Cardiac muscle cell (in vitro differentiated cells and primary cell): ENCODE results near the gene PIGC. TPM values are rescaled to one million over a fixed set of nuclear protein-coding genes. Genes with fewer than 3 reads are reported as not detected.

Experiments used
- DNase-seq, 2 donors: peaks; one replicate each; pipeline versions ENCODE4 v3.0.0 to v3.0.0-alpha.2; 2010 to 2017; ENCODE audit warnings: low read depth in 1 of 2, low spot score in 1 of 2
- H3K27ac ChIP-seq: fragments of 200-600 bp; sonication (generic); 2 replicates; pipeline ENCODE4 v1.5.1; 2016
- H3K27me3 ChIP-seq: fragments of 200-600 bp; sonication (generic); 2 replicates; pipeline ENCODE4 v1.6.0; 2016; ENCODE audit warnings: control low read depth
- H3K36me3 ChIP-seq: fragments of 200-600 bp; sonication (generic); 2 replicates; pipeline ENCODE4 v1.5.1; 2016; ENCODE audit warnings: control low read depth
- H3K4me1 ChIP-seq: fragments of 200-600 bp; sonication (generic); 2 replicates; pipeline ENCODE4 v1.8.1; 2017; ENCODE audit warnings: low read depth, mild to moderate bottlenecking, mixed run types
- H3K4me3 ChIP-seq: fragments of 200-600 bp; sonication (generic); 2 replicates; pipeline ENCODE4 v1.5.1; 2016; ENCODE audit warnings: mild to moderate bottlenecking
- H3K9me3 ChIP-seq: fragments of 200-600 bp; sonication (generic); 2 replicates; pipeline ENCODE4 v1.5.1; 2017; ENCODE audit warnings: low read depth, mild to moderate bottlenecking, control low read depth
- CTCF ChIP-seq: IDR thresholded peaks from 2 replicates; pipeline ENCODE4 v1.5.1; 2012; ENCODE audit warnings: low read depth, mild to moderate bottlenecking, low read length
- polyA plus RNA-seq: library from polyadenylated mRNA; unstranded; fragments of >200 nt; fragmentation: Nextera tagmentation; extraction: Ambion mirVana; gene quantifications from 2 replicates; pipeline ENCODE4 v1.2.1, GENCODE V29; 2016
- total RNA-seq: library from RNA; depleted of rRNA; stranded (reverse); fragments of >200 nt; gene quantifications from 2 replicates; pipeline ENCODE4 v1.2.3, GENCODE V29; 2016

Gene PIGC
- total and polyA plus RNA-seq, 2 experiments from 2014 or later = 10.9 to 35.1 TPM

- Histone ChIP-seq H3K4me1 (peaks cover 59% of the 10 kb centered on the region), H3K36me3 (no peaks in the 10 kb centered on the region), H3K27ac (peak overlapping the region; percentile 42), H3K9me3 (no peaks in the 10 kb centered on the region), H3K4me3 (no peak overlapping the region), H3K27me3 (no peaks in the 10 kb centered on the region)
- TF ChIP-seq CTCF = no peak
- DNase-seq = peak in 1 of 2 donors; percentile 25
These were observed 29.4 kb upstream of the PIGC start for GRCh38 chr1:172473302-172473701.

- DNase-seq = peak in 1 of 2 donors; percentile 26
- no peak for TF ChIP-seq CTCF
- Histone ChIP-seq H3K27me3 (no peaks in the 10 kb centered on the region), H3K9me3 (no peaks in the 10 kb centered on the region), H3K4me1 (peaks cover 65% of the 10 kb centered on the region), H3K27ac (no peak overlapping the region), H3K4me3 (no peak overlapping the region), H3K36me3 (no peaks in the 10 kb centered on the region)
These were observed 28.6 kb upstream of the PIGC start for GRCh38 chr1:172472495-172472894.

- no peak for DNase-seq
- no peaks in the 10 kb centered on the region for H3K9me3 ChIP-seq
- no peaks in the 10 kb centered on the region for H3K36me3 ChIP-seq
- TF ChIP-seq CTCF = no peak
- H3K27me3 ChIP-seq = no peaks in the 10 kb centered on the region
- no peak overlapping the region for H3K27ac ChIP-seq
- H3K4me1 ChIP-seq = peaks cover 61% of the 10 kb centered on the region
- H3K4me3 ChIP-seq = no peak overlapping the region
These were observed 27.8 kb upstream of the PIGC start for GRCh38 chr1:172471666-172472065.

GRCh38 chr1:172470149-172470548 is 26.3 kb upstream of the PIGC start:
- Histone ChIP-seq H3K27me3 (no peaks in the 10 kb centered on the region), H3K4me3 (no peak overlapping the region), H3K36me3 (no peaks in the 10 kb centered on the region), H3K9me3 (no peaks in the 10 kb centered on the region), H3K4me1 (peaks cover 64% of the 10 kb centered on the region), H3K27ac (no peak overlapping the region)
- DNase-seq = no peak
- no peak for TF ChIP-seq CTCF

- Histone ChIP-seq H3K27ac (no peak overlapping the region), H3K27me3 (no peaks in the 10 kb centered on the region), H3K4me3 (no peak overlapping the region), H3K4me1 (peaks cover 66% of the 10 kb centered on the region), H3K36me3 (no peaks in the 10 kb centered on the region), H3K9me3 (no peaks in the 10 kb centered on the region)
- no peak for TF ChIP-seq CTCF
- DNase-seq = no peak
These were observed 25.8 kb upstream of the PIGC start for GRCh38 chr1:172469717-172470116.

- H3K27me3 ChIP-seq = no peaks in the 10 kb centered on the region
- H3K4me3 ChIP-seq = no peak overlapping the region
- no peak for DNase-seq
- no peaks in the 10 kb centered on the region for H3K36me3 ChIP-seq
- peaks cover 52% of the 10 kb centered on the region for H3K4me1 ChIP-seq
- H3K9me3 ChIP-seq = no peaks in the 10 kb centered on the region
- H3K27ac ChIP-seq = peak overlapping the region; percentile 89
- TF ChIP-seq CTCF = no peak
These were observed 24.4 kb upstream of the PIGC start for GRCh38 chr1:172468296-172468695.
